Neural cell (in vitro differentiated cells): ENCODE data around the gene ARID3A.

ENCODE experiments used
- CTCF ChIP-seq: fragments of 450-650 bp; IDR thresholded peaks from 2 replicates; pipeline ENCODE4 v1.5.1; 2014; ENCODE audit warnings: antibody characterized with exemption, mild to moderate bottlenecking, moderate library complexity; ENCODE audit not compliant: poor library complexity, severe bottlenecking
- EP300 ChIP-seq: fragments of 450-650 bp; conservative IDR thresholded peaks from 2 replicates; pipeline ENCODE4 v1.6.1; 2014; ENCODE audit warnings: antibody characterized with exemption, mild to moderate bottlenecking, moderate library complexity; ENCODE audit not compliant: poor library complexity, severe bottlenecking
- EZH2 ChIP-seq: fragments of 200-600, 300-800 bp; shearing (Covaris generic), sonication (generic); IDR thresholded peaks from 2 replicates; pipeline ENCODE4 v1.6.1; 2014; ENCODE audit warnings: antibody characterized with exemption, low read length, borderline replicate concordance, mild to moderate bottlenecking; ENCODE audit not compliant: insufficient read depth, poor library complexity, severe bottlenecking
- MXI1 ChIP-seq: fragments of 450-650 bp; conservative IDR thresholded peaks from 2 replicates; pipeline ENCODE4 v1.6.1; 2014; ENCODE audit warnings: antibody characterized with exemption, mild to moderate bottlenecking; ENCODE audit not compliant: poor library complexity, severe bottlenecking
- POLR2AphosphoS5 ChIP-seq: IDR thresholded peaks from 2 replicates; pipeline ENCODE4 v1.6.1; 2012
- TAF1 ChIP-seq: IDR thresholded peaks from 2 replicates; pipeline ENCODE4 v1.6.1; 2012; ENCODE audit warnings: low read depth

- TF ChIP-seq CTCF (no peak), POLR2AphosphoS5 (no peak), EZH2 (no peak), EP300 (no peak), TAF1 (no peak), MXI1 (no peak)
These were observed 2.8 kb downstream of the ARID3A start for GRCh38 chr19:928471-929202.
